ENCODE measurements around the gene AKAP13. TPM values are rescaled to one million over a fixed set of nuclear protein-coding genes. Genes with fewer than 3 reads are reported as not detected.

The AKAP13 gene
- total RNA-seq, 1 experiment from 2014 or later, result 47.3 TPM

GRCh38 chr15:85495544-85495943 lies 115.1 kb downstream of the AKAP13 start:
- Mint-ChIP-seq H3K4me3 (no peak overlapping the region), H3K36me3 (ENCODE audit: insufficient read depth in 1 of 3, low read depth in 3 of 3) (no peaks in the 10 kb centered on the region), H3K27ac (no peak overlapping the region; a peak in 1 of 7 replicates), H3K27me3 (ENCODE audit: low read depth) (no peaks in the 10 kb centered on the region), H3K9me3 (no peaks in the 10 kb centered on the region), H3K4me1 (peaks cover 54 to 59% of the 10 kb centered on the region in 2 experiments)
- no peaks in the 10 kb centered on the region for H3K79me1 ChIP-seq (ENCODE audit: insufficient read depth, low read depth, low read length, poor library complexity, severe bottlenecking)
- H3K56ac ChIP-seq (ENCODE audit: insufficient read length, low read depth, low read length), result no peak overlapping the region
- no peak for DNase-seq
- H3K9me3 ChIP-seq (ENCODE audit: control insufficient read depth, low read depth, low read length), result no peaks in the 10 kb centered on the region
- H4K5ac ChIP-seq (ENCODE audit: insufficient read length, low read depth, low read length), result no peak overlapping the region
- no peak overlapping the region for H3T11ph ChIP-seq (ENCODE audit: low read length)
- no peak for TF ChIP-seq CTCF (conservative IDR thresholded peaks at IDR 0.05)
- H3K79me2 ChIP-seq (ENCODE audit: insufficient read depth, low read length), result peaks cover 7% of the 10 kb centered on the region; the same call in 1 of the 2 replicates
- no peak overlapping the region for H2BK20ac ChIP-seq (ENCODE audit: low read depth, low read length, poor library complexity, severe bottlenecking)
- no peak overlapping the region for H2BK5ac ChIP-seq (ENCODE audit: insufficient read length, low read length)
- no peak overlapping the region for H4K8ac ChIP-seq (replicated peaks; ENCODE audit: insufficient read length, low read depth, low read length)
- no peak overlapping the region for H2BK12ac ChIP-seq (ENCODE audit: insufficient read length, low read depth, low read length)
- no peaks in the 10 kb centered on the region for H3K27me3 ChIP-seq (ENCODE audit: insufficient read depth, low read length)
- H2AK5ac ChIP-seq (ENCODE audit: insufficient read length, low read length), result no peak overlapping the region
- H3K18ac ChIP-seq (ENCODE audit: insufficient read length, low read depth, low read length), result no peak overlapping the region
- H3K9ac ChIP-seq (ENCODE audit: extremely low read depth, insufficient read length, low read length), result no peak overlapping the region
- H3K4me2 ChIP-seq (ENCODE audit: insufficient read depth, insufficient read length, low read length), result no peak overlapping the region
- H2BK15ac ChIP-seq (ENCODE audit: low read depth, low read length), result no peak overlapping the region
- H4K91ac ChIP-seq (ENCODE audit: insufficient read length, low read depth, low read length), result no peak overlapping the region
- no peak overlapping the region for H2AFZ ChIP-seq (ENCODE audit: low read length)
- no peaks in the 10 kb centered on the region for H4K20me1 ChIP-seq (ENCODE audit: control insufficient read depth, insufficient read depth, insufficient read length)
- H3K23ac ChIP-seq (ENCODE audit: insufficient read length, low read depth, low read length), result no peak overlapping the region
- H3K23me2 ChIP-seq (ENCODE audit: insufficient read length, low read depth, low read length, poor library complexity, severe bottlenecking), result no peaks in the 10 kb centered on the region
- WGBS (ENCODE audit: extremely low coverage, insufficient read length, low lambda C conversion rate), result no CpG with 5 or more reads among the region's 2 CpGs
- no peak overlapping the region for H3K14ac ChIP-seq (ENCODE audit: insufficient read depth, low read length)
- no peak overlapping the region for H3K4ac ChIP-seq (ENCODE audit: low read depth, low read length)
- H3K27ac ChIP-seq (ENCODE audit: insufficient read length, low read depth, low read length), result no peak overlapping the region
- H2BK120ac ChIP-seq (ENCODE audit: low read depth, low read length, poor library complexity, severe bottlenecking), result no peak overlapping the region
- peaks cover 6% of the 10 kb centered on the region for H3K4me1 ChIP-seq (ENCODE audit: insufficient read depth, low read length)
